Activated CD8-positive, alpha-beta memory T cell treated with anti-CD3 and anti-CD28 coated beads for 36 hours (primary cell): ENCODE results near the gene RBMS1. TPM values are rescaled to one million over a fixed set of nuclear protein-coding genes. Genes with fewer than 3 reads are reported as not detected.

ENCODE experiments used
- CTCF ChIA-PET: fragments of 350-600 bp; sonication (Branson Sonifier 250); formaldehyde crosslinking; loops from one replicate; lab custom pipeline; 2021; ENCODE audit warnings: antibody characterized with exemption; lab: Charles Lee
- POLR2A ChIA-PET: fragments of 350-600 bp; sonication (Branson Sonifier 250); formaldehyde crosslinking; loops from one replicate; lab custom pipeline; 2021; ENCODE audit warnings: antibody characterized with exemption; lab: Charles Lee
- total RNA-seq, 2 experiments: library from RNA; stranded (reverse); gene quantifications; one replicate each; pipeline ENCODE4 v1.2.3, GENCODE V29; 2021

Gene RBMS1
- total RNA-seq, 2 experiments from 2014 or later: 40.5 to 42.1 TPM

DNA sequence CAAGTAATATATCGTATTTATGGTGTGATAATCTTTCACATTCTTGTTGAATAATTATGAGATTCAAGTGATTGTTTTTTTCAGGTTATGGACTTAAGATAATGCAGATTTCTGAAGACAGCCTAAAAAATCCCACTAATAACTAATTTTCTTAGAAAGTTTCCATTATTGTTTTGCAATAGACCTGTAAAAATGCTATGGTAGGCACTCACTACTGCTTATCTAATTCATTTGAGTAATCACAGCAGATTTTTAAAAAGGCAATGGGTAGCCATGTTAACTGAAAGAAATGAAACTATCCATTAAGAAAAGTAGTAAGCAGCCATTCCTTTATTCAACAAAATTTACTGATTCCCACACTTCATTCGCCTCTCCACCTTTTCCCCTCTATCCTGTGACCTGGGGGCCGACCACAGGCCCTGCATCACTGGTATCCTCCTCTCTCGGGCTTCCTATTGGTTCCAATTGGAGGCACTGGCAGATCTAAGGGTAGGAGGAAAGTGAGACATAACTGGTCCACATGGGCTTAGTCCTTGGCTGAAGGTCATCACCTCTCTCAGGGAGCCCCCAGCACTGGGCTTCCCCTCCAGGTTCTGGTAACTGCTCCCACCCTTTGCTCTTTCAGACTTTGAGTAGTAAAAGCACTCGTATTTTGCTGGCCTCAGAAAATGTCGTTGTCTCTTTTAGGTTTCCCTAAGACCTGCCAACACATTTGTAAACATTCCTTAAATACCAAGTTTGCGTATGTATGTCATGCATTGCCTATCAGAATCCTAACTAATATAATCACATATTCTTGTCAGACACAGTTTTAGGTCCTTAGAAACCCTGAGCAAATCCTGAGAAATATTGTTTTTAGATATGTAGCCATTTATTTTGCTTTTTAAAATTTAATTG lies 18.5 kb downstream of the RBMS1 start:
- ChIA-PET POLR2A (no interaction called here), CTCF (no interaction called here)

DNA sequence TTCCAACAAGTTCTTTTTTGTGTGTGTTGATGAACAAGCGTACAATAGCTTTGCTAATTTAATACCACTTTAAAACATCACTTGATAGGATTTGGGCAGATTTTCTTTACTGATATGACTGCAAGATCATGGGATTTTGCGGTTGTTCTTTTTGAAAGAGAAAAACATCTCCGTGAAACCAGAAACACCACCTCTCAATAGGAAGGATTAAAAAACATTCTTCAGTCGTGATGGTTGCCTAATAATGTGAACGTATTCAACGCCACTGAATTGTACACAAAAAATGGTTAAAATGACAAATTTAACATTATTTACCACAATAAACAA lies 19.3 kb downstream of the RBMS1 start:
- POLR2A ChIA-PET: no interaction called here

DNA sequence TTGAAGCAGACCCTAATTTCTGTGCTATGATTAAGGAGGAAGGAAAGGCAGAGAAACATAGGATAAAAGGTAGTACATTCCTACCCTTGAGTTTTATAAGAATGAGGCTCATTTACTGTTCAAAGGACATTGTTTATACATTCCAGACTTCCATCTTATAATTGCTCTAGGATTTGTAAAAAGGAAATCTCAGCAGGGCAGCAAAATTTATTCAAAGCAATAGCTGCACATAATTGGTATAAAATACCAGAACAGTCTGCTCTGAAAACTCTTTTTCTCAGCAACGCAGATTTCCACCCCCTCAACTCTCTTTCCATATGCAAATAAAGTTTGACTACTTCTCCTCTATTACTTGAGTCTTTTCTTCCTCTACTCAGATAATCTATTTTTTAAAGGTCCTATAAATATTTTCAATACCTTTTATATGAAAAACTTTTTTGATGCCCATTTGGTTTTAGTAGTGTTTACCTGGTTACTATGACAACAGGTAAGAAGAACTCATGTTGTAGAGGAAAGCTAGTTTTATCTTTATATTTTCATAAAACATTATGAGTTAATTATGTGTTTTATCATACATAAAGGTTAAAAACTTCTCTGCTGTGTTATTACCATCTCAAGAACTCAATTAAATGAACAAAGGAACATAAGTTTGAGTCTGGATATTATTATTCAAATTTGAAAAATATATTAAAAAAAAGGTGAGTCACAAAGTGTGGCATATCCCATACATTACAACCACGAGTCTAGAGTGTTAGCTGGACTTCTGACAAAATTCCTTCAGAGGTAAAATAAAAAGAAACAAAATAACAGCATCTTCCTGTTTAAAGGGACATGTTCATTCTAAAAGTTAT lies 19.9 kb downstream of the RBMS1 start:
- CTCF ChIA-PET: no interaction called here
- POLR2A ChIA-PET: no interaction called here

More for the DNA sequence above, 19.3 kb downstream of the RBMS1 start:
- CTCF ChIA-PET: no interaction called here

DNA sequence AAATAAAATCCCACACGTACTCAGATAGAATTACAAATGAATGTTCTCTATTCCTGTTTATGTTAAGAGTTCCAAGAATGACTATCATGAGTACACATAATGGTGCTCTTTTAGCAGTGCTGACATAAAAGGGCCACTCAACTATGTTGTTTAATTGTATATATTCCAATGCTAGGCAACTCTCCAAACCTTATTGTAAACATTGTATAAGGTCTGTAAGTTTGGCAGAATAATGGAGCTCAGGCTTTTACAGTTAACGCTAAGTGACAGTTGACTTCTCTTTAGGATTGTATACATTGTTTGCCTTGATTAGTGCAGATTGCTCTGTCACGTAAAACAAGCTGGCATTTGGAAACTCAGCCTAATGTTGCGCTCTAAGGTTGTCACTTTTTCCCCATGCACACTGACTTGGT lies 20.8 kb downstream of the RBMS1 start:
- POLR2A ChIA-PET: no interaction called here
- CTCF ChIA-PET: interaction anchor here (0.6 kb wide), 1 partner anchor 1993 kb away, joined by 3 read pairs; no protein-coding TSS in a partner anchor

DNA sequence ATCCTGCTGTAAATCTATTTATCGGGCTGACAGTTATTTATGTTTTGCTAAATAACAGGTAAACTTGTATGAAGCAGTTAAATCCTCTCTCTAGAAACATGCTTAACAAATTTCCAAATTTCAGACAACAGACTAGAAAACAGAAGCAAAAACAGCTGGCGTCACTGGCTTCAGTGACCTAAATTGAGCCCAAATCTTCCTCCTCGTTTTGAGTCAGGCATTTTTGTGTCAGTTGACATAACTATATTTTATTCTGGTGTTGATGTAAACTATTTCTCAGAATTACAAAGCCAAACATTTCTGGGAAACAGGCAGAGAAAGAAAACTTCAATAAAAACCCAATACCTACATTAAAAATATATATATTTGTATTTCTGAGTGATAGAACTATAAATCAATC lies 21.7 kb downstream of the RBMS1 start:
- POLR2A ChIA-PET: no interaction called here
- CTCF ChIA-PET: no interaction called here

DNA sequence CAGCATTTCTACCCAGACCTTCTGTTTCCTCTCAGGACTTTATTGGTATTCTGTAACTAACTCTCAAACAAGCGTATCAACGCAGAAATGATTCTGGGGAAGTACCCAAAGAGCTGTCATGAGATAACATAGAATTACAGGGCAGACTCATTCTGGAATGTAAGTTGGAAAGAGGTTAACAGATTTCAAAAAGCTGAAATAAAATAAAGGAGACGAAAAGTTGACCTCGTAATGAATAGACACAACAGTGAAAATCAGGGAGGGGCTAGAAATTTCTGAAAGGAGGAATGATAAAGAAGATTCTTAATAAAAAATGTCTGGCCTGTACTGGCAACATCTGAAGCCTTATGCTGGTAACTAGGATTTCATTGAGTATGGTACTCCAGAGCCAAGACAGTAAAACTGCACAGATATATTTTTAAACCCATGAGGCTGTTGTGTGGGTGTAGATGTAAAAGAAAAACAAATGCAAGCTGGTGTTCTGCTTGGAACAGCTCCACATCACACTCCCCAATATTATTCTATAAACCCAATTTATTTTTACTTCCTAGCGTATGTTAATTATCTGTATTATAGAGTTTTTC lies 23.9 kb downstream of the RBMS1 start:
- POLR2A ChIA-PET: no interaction called here
- CTCF ChIA-PET: no interaction called here

DNA sequence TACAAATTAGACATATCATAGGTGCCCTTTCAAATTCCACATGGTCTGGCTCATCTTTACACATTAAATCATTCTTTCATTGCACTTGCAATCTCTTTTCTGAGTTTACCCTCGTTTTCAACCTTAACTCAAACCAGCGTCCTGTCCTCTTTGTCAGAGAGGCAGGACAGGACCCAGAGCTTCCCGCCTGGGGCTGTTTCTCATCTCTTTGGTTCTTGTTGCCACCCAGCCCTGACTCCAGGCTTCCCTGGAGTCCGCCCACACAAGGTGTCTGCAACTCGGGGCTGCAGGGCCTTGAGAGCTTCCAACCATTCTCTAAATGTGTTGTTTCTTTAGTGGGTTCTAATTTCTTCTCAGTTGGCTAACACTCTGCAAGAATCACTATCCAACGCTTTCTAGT lies 24.4 kb downstream of the RBMS1 start:
- POLR2A ChIA-PET: no interaction called here
- CTCF ChIA-PET: no interaction called here

DNA sequence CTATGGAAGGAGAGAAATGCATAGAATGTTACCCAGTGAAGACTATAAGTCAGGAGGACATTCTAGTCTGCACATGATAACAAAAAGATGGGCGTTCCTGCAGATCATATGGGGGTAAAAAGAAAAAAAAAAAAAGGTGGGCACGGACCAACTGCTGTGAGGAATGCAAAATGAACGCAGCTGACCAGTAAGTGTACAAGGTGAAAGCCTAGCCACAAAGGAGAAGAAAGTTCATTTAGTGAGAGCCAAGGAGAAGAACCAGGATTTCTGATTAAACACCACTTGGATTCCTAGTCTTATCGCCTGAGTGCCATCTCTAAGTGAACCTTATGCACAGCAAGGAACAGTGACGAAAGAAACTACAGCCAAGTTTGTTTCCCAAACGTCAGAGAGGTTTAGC lies 26.5 kb downstream of the RBMS1 start:
- CTCF ChIA-PET: no interaction called here
- POLR2A ChIA-PET: no interaction called here

DNA sequence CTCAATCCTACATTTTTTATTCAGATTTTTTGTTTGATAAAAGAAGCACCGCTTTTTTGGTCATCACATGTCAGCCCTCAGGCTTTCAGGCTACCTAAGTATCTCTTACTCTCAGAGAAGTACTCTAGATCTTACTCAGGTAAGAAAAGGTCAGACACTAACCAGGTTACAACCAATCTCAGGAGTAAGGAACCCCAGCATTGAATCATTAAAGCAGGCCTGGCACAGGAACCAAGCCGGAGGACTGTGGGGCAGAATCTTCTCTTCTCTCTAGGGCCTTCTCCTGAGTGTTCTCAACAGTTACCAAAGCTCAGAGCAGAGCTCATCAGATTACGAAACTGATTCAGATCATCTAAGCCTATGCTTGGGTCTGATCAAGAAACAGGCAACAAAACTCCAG lies 28.2 kb downstream of the RBMS1 start:
- ChIA-PET CTCF (no interaction called here), POLR2A (no interaction called here)

DNA sequence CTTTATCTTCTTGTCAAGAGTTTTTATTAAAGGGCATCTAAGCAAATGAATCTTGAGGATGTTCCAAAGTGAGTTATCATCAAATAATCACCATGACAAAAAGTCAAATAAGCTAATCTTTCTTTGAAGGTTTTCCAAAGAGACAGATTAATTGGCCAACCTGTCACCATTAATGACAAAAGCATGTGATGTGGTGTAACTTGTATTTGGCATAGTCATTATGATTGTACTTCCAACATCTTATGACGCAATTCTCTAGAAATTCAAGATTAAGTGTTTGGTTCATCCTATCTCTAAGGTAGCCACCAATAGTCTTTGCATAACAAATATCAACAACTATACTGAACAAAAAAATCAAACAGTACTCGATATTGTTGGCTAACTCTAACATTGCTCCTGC lies 28.6 kb downstream of the RBMS1 start:
- ChIA-PET CTCF (no interaction called here), POLR2A (no interaction called here)

DNA sequence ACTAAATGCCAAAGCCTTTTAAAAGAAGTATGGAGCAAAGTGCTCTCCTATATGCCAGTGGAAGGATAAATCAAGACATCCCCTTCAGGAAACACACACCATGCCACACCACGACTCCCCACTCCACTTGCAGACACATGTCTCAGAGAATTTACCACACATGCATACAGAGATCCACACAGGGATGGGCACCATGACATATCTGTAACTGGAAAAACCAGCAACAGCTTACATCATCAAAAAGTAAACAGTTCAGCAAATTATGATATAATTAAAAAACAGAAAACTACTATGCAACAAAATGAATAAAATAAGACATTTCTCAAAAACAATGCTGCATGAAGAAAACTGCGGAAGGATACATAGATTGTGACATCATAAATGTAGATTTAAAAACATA lies 29.6 kb downstream of the RBMS1 start:
- ChIA-PET POLR2A (no interaction called here), CTCF (no interaction called here)

DNA sequence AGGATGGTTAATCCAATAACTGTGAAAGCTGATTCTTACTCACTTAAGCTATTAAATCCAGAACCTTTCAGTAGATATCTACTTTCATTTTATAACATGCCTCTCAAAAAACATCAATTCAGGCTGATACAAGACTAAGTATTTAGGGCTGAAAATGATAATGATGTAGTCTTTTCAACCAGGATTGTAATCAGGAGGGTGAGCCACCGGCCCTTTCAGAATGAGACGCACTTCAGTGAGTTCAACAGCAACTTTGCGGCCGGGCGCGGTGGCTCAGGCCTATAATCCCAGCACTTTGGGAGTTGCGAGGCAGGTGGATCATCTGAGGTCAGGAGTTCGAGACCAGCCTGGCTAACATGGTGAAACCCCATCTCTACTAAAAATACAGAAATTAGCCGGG lies 30.4 kb downstream of the RBMS1 start:
- ChIA-PET POLR2A (no interaction called here), CTCF (no interaction called here)

DNA sequence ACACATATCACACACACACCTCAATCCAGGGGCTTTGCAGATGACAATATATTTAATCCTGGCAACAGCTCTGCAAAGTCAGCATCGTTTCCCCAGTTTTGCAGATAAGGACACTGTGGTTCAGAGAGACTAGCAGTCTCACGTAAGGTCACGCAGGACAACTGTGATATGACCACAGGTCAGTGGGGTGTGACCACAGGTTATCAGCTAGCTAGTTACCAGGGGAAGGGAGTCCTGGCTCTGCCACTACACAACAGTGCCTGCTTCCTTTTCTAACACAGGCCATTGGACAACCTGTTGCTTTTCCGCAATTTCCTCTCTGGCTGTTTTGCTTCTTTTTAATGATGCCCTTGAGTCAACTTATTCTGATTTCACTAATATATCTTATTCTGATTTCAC lies 33.3 kb downstream of the RBMS1 start:
- POLR2A ChIA-PET: no interaction called here
- CTCF ChIA-PET: no interaction called here

DNA sequence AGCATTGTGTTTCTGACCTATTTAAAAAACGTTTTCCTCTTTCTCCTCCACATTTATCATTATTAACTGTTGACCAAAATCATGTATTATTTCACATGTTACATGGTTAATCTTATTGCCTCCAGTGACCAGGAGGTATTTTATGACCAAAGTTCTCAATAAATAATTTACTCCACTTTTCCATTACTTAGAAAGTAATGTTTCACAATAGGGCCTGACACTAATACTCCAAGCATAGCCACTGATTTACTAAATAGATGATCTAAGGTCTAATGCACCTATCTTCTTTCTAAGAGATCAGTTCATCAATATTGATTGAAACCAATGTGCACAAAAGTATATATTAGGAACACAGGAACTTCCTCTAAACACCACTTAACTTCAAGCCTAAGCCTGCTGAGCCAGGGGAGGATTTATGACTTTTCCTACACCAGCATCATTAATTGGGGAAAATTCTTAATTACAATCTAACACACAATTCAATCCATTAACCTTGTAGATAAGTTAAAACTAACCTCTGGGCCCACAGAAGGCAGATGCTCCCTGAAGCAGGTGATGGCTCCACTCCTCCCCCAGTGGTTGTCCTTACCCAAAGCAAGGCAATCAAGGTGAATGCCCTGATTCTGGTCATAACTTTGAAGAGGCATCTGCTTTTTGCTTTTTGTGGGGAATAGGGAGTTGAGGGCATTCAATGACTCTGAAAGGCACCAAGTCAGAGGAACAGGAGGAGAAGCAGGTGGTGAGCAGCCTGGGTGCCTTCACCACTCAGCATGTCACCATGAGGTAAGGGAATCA lies 33.9 kb downstream of the RBMS1 start:
- CTCF ChIA-PET: no interaction called here

DNA sequence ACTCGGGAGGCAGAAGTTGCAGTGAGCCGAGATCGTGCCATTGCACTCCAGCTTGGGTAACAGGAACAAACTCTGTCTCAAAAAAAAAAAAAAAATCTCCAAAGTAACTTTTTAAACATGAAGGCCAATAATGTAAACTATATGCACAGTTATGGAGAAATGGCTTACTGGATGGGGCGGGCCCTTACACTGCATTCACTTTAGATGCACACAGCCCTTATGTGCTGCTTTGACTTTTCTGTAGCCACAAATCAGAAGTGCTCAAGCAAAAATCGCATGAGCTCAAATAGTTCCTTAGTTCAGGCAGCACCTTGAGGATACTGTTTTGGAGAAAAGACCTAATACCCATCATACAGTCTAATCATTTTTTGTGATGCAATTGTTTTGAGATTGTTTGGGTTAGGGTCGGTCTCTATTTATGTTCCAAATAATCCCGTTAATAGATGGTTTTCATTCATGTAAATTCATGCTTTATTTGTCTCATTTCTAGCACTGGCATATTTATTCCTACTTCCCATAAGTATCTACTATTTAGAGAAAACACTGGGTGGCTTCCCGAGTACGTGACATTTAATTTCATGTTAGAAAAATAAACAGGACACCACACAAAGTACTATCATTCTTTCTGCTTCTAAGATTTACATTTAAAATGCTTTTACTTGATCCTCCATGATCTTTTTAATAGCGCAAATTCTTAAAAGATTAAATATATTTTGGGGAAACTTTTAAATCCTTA lies 34.7 kb downstream of the RBMS1 start:
- CTCF ChIA-PET: interaction anchor here (0.9 kb wide), 1 partner anchor 17 kb away, joined by 3 read pairs; no protein-coding TSS in a partner anchor
- POLR2A ChIA-PET: no interaction called here

More for the DNA sequence above, 33.9 kb downstream of the RBMS1 start:
- POLR2A ChIA-PET: no interaction called here

DNA sequence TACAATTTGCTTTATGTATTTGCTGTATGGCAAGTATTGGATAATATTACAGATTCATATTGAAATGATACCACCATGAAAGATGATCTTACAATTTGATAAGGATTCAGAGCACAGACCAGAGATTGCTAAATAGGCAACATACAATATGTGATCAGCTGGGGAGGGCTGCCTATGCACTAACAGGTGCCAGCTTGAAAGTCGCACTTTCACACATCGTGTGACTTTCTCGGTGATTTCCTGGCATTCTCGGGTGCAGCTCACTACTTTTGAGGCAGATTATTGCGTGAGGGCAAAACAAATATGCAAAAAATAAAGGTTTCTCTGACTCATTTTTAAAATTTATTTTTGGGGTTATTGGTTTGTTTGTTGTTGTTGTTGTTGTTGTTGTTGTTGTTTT lies 36.0 kb downstream of the RBMS1 start:
- POLR2A ChIA-PET: no interaction called here
- CTCF ChIA-PET: no interaction called here

DNA sequence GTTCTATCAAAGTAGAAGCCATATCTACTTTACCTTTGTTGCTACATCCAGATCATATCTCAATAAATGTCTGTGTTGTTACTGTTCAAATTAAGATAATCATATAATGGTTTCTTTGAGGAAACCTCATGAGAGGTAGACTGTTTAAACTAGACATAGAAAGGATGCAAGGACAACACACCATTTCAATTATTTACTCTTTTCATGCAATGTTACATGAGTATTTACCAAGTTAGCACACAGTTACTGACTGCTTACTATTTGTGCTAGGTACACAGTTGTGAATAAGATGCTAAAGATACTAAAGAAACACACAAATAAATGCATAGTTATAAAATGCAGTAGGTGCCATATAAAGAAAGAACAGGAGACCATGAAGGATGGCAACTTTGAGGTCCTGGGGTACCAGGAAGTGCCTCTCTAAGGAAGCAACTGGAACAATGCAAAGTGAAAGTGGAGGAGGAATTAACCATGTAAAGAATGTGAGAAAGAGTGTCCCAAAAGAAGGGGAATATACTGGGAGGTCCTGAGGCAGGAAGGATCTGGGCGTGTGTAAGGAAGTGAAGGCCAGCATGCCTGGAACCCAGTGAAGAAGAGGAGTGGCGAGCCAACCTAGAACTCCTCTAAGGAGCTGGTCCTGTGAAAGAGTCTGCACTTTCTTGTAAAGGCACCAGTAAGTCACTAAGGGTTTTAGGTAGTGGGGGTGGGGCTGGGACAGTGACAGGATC lies 39.4 kb downstream of the RBMS1 start:
- POLR2A ChIA-PET: no interaction called here
- CTCF ChIA-PET: no interaction called here

DNA sequence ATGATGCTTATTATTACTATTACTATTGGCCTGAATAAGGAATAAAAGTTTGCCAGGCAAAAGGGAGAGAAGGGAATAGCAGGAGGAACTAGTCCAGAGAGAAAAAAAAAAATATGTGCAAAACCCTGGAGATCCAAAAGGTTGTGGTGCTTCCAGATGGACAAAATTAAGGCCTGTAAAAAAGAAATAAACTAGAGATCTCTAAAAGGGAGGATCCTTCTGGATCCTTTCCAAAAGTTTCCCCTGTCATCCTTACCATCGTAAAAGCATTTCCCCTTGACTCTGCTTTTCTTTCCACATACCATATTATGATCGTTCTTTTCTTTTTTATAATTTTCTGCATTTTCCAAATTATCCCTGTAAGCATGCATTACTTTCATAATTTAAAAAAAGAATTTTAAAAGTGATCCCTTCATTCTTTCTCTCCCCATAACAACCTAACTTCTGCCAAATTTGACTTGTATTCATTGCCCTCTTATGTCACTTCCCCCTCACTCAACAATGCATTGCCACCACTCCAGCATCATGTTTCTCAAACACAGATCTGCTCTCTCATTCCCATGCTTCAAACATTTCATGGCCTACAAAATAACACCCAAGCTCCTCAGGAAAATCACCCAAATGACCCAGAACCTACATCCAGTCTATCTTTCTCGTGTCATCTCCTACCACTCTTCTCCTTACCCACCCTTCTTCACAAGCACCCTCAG lies 40.3 kb downstream of the RBMS1 start:
- CTCF ChIA-PET: no interaction called here
- POLR2A ChIA-PET: no interaction called here
